ENCODE results near the gene CEMIP. TPM values are rescaled to one million over a fixed set of nuclear protein-coding genes. Genes with fewer than 3 reads are reported as not detected.

The CEMIP gene
- total and polyA plus RNA-seq, 2 of the 8 experiments (the other 6 are each of a cell fraction or from before 2014, with no cell fraction given) = 0.11 to 0.60 TPM

- H3K36me3 ChIP-seq (ENCODE audit: control insufficient read depth in 2 of 4, insufficient read depth in 4 of 4, low read length in 3 of 4) = no peaks in the 10 kb centered on the region
- H3K56ac ChIP-seq (replicated peaks; ENCODE audit: insufficient read length, low read depth, low read length) = no peak overlapping the region
- no peak for FAIRE-seq
- no peak overlapping the region for H3K4me3 ChIP-seq (ENCODE audit: extremely low read depth in 1 of 4, insufficient read depth in 2 of 4, low read depth in 3 of 4, low read length in 4 of 4)
- no peak overlapping the region for H3K4me2 ChIP-seq (ENCODE audit: insufficient read depth in 1 of 2, low read depth in 2 of 2, low read length in 2 of 2)
- H2BK12ac ChIP-seq (ENCODE audit: low read depth, low read length) = no peak overlapping the region
- H3K14ac ChIP-seq (ENCODE audit: insufficient read length) = no peak overlapping the region
- H3K79me1 ChIP-seq (ENCODE audit: low read depth, low read length) = no peaks in the 10 kb centered on the region
- H2AFZ ChIP-seq (ENCODE audit: low read length) = no peak overlapping the region
- H4K91ac ChIP-seq (replicated peaks; ENCODE audit: insufficient read length, low read length) = no peak overlapping the region
- peaks cover 3 to 20% (median 18%) of the 10 kb centered on the region in 4 experiments for H3K27me3 ChIP-seq (replicated peaks in 1 of 4; ENCODE audit: control insufficient read depth in 3 of 4, extremely low read depth in 1 of 4, insufficient read depth in 3 of 4, low read length in 3 of 4)
- H2BK20ac ChIP-seq (ENCODE audit: low read length) = no peak overlapping the region
- no peak overlapping the region for H2BK120ac ChIP-seq (replicated peaks; ENCODE audit: low read depth, low read length)
- H3K23ac ChIP-seq (ENCODE audit: insufficient read length) = no peak overlapping the region
- H3K18ac ChIP-seq (ENCODE audit: extremely low read depth, low read length) = no peak overlapping the region
- no peak for DNase-seq (ENCODE audit: low read depth in 1 of 2, low spot score in 2 of 2)
- CTCF ChIA-PET (ENCODE audit: partially characterized antibody) = interaction anchor here (0.7 to 8.3 kb wide), 7 partner anchors 19 to 354 kb away, joined by 3 to 133 read pairs (median 29); no protein-coding TSS in a partner anchor
- no peak for TF ChIP-seq CREB1 (IDR thresholded peaks at IDR 0.05)
- TF ChIP-seq ATF3 (IDR thresholded peaks at IDR 0.05; ENCODE audit: insufficient read depth, low read depth, low read length) = no peak
- TF ChIP-seq CBX5 (IDR thresholded peaks at IDR 0.05; ENCODE audit: low read depth, low read length) = no peak
- no peak for TF ChIP-seq YY1 (IDR thresholded peaks at IDR 0.05; ENCODE audit: low read depth, low read length)
- TF ChIP-seq TBP (IDR thresholded peaks at IDR 0.05; ENCODE audit: low read depth, low read length) = no peak
- no peak for TF ChIP-seq FOSL1 (IDR thresholded peaks at IDR 0.05; ENCODE audit: insufficient read depth, low read depth, low read length)
- TF ChIP-seq ASH2L (IDR thresholded peaks at IDR 0.05; ENCODE audit: low read length) = no peak
- no peak for TF ChIP-seq KDM4A (IDR thresholded peaks at IDR 0.05; ENCODE audit: low read depth, low read length, severe bottlenecking)
- TF ChIP-seq CBX8 (IDR thresholded peaks at IDR 0.05; ENCODE audit: borderline replicate concordance, low read depth, low read length) = no peak
- no peak for TF ChIP-seq BACH1 (IDR thresholded peaks at IDR 0.05; ENCODE audit: low read length)
- TF ChIP-seq TEAD4 (IDR thresholded peaks at IDR 0.05; ENCODE audit: low read depth, low read length) = no peak
- peaks cover 0 to 3% (median under 1%) of the 10 kb centered on the region in 4 experiments; a peak in 5 of 7 replicates for H3K4me1 ChIP-seq (replicated peaks in 1 of 4; ENCODE audit: control insufficient read depth in 3 of 4, insufficient read depth in 4 of 4, low read length in 3 of 4)
- POLR2A ChIA-PET (ENCODE audit: partially characterized antibody) = no interaction called here
- H3K9ac ChIP-seq (replicated peaks in 1 of 4; ENCODE audit: extremely low read depth in 1 of 4, low read depth in 3 of 4, low read length in 3 of 4) = no peak overlapping the region
- H4K5ac ChIP-seq (ENCODE audit: insufficient read length, low read depth, low read length) = no peak overlapping the region
- H2BK5ac ChIP-seq (ENCODE audit: low read depth, low read length) = no peak overlapping the region
- H2AK5ac ChIP-seq (ENCODE audit: low read depth, low read length) = no peak overlapping the region
- H3K27ac ChIP-seq (ENCODE audit: low read depth, low read length) = no peak overlapping the region
- no peak overlapping the region for H3K4ac ChIP-seq (replicated peaks; ENCODE audit: insufficient read length, low read depth, low read length)
- WGBS, 2 experiments (ENCODE audit: extremely low coverage in 1 of 2, insufficient coverage in 1 of 2, insufficient read length in 1 of 2, insufficient replicate concordance in 2 of 2, low coverage in 1 of 2, low lambda C conversion rate in 2 of 2, missing lambda C conversion rate in 1 of 2) = 92% methylated on average over 1 of the region's 1 CpG; no CpG with 5 or more reads in 1 of the 2 experiments
- H3K79me2 ChIP-seq (ENCODE audit: control insufficient read depth in 1 of 2, insufficient read depth in 2 of 2, low read length in 2 of 2) = no peaks in the 10 kb centered on the region
- no peaks in the 10 kb centered on the region for H3K9me3 ChIP-seq (ENCODE audit: insufficient read depth in 2 of 2, low read depth in 1 of 2, low read length in 1 of 2)
- peaks cover 4% of the 10 kb centered on the region; the same call in 1 of the 2 replicates for H3K23me2 ChIP-seq (ENCODE audit: low read depth, low read length)
- no peak overlapping the region for H4K8ac ChIP-seq (ENCODE audit: extremely low read depth, insufficient read depth, low read length)
- no peaks in the 10 kb centered on the region for H4K20me1 ChIP-seq (replicated peaks in 1 of 2; ENCODE audit: control insufficient read depth in 1 of 2, insufficient read depth in 2 of 2, low read length in 2 of 2)
- H2BK15ac ChIP-seq (ENCODE audit: low read length) = no peak overlapping the region
These were observed 4.7 kb upstream of the CEMIP start for GRCh38 chr15:80774486-80774885.
